HepG2 (cell line): ENCODE results near the gene DQX1. TPM values are rescaled to one million over a fixed set of nuclear protein-coding genes. Genes with fewer than 3 reads are reported as not detected.

Experiments
- CENPX ChIP-seq: sonication (generic); formaldehyde crosslinking; IDR thresholded peaks from 2 replicates; pipeline ENCODE4 v1.9.0; 2021; ENCODE audit warnings: mild to moderate bottlenecking, missing genetic modification reagents, moderate library complexity
- GPN1 ChIP-seq: sonication (generic); formaldehyde crosslinking; IDR thresholded peaks from 2 replicates; pipeline ENCODE4 v1.5.1; 2020; ENCODE audit warnings: missing genetic modification reagents, borderline replicate concordance
- IRF9 ChIP-seq: sonication (generic); formaldehyde crosslinking; IDR thresholded peaks from 2 replicates; pipeline ENCODE4 v1.8.0; 2022; ENCODE audit warnings: missing genetic modification reagents, mild to moderate bottlenecking, borderline replicate concordance
- KLF13 ChIP-seq: sonication (generic); formaldehyde crosslinking; IDR thresholded peaks from 2 replicates; pipeline ENCODE4 v1.4.0; 2020; ENCODE audit warnings: mild to moderate bottlenecking, missing genetic modification reagents
- NFIB ChIP-seq: sonication (generic); formaldehyde crosslinking; IDR thresholded peaks from 2 replicates; pipeline ENCODE4 v1.9.0; 2021; ENCODE audit warnings: missing genetic modification reagents, mild to moderate bottlenecking, borderline replicate concordance
- PAF1 ChIP-seq: IDR thresholded peaks from 2 replicates; pipeline ENCODE4 v1.6.1; 2016; ENCODE audit warnings: missing genetic modification reagents, missing compliant biosample characterization
- POGZ ChIP-seq: sonication (generic); formaldehyde crosslinking; IDR thresholded peaks from 2 replicates; pipeline ENCODE4 v1.4.0; 2020; ENCODE audit warnings: mild to moderate bottlenecking, missing genetic modification reagents
- POLR2AphosphoS2 ChIP-seq: IDR thresholded peaks from 2 replicates; pipeline ENCODE4 v1.6.1; 2011; ENCODE audit warnings: low read depth, low read length, improper control_type of control experiment
- POLR2G ChIP-seq: fragments of 200-400 bp; formaldehyde crosslinking; IDR thresholded peaks from 2 replicates; pipeline ENCODE4 v1.6.1; 2018; ENCODE audit warnings: mild to moderate bottlenecking, low read depth, low read length, moderate library complexity
- RBM22 ChIP-seq: fragments of 200-400 bp; formaldehyde crosslinking; optimal IDR thresholded peaks from 2 replicates; pipeline ENCODE3; 2017; ENCODE audit warnings: mild to moderate bottlenecking, low read length, moderate library complexity
- RXRA ChIP-seq: sonication (generic); formaldehyde crosslinking; IDR thresholded peaks from 2 replicates; pipeline ENCODE4 v1.5.1; 2020; ENCODE audit warnings: missing genetic modification reagents
- SP4 ChIP-seq: sonication (generic); formaldehyde crosslinking; IDR thresholded peaks from 2 replicates; pipeline ENCODE4 v1.8.1; 2023; ENCODE audit warnings: mild to moderate bottlenecking, missing genetic modification reagents
- THRA ChIP-seq: sonication (generic); formaldehyde crosslinking; IDR thresholded peaks from 2 replicates; pipeline ENCODE4 v1.4.0; 2020; ENCODE audit warnings: missing genetic modification reagents, borderline replicate concordance
- ZBTB25 ChIP-seq: IDR thresholded peaks from 2 replicates; pipeline ENCODE4 v1.6.1; 2018; ENCODE audit warnings: missing genetic modification reagents
- ZC3H13 ChIP-seq: sonication (generic); formaldehyde crosslinking; IDR thresholded peaks from 2 replicates; pipeline ENCODE4 v1.8.1; 2023; ENCODE audit warnings: mild to moderate bottlenecking, missing genetic modification reagents, moderate library complexity
- ZNF253 ChIP-seq: sonication (generic); formaldehyde crosslinking; IDR thresholded peaks from 2 replicates; pipeline ENCODE4 v1.8.0; 2022; ENCODE audit warnings: mild to moderate bottlenecking, missing genetic modification reagents, borderline replicate concordance
- ZNF569 ChIP-seq: sonication (generic); formaldehyde crosslinking; IDR thresholded peaks from 2 replicates; pipeline ENCODE4 v1.5.0; 2020; ENCODE audit warnings: mild to moderate bottlenecking, missing genetic modification reagents, moderate library complexity, borderline replicate concordance
- ZNF605 ChIP-seq: sonication (generic); formaldehyde crosslinking; IDR thresholded peaks from 2 replicates; pipeline ENCODE4 v1.8.0; 2022; ENCODE audit warnings: mild to moderate bottlenecking, missing genetic modification reagents
- ZSCAN20 ChIP-seq: sonication (generic); formaldehyde crosslinking; IDR thresholded peaks from 2 replicates; pipeline ENCODE4 v1.4.0; 2020; ENCODE audit warnings: missing genetic modification reagents, mild to moderate bottlenecking, borderline replicate concordance
- polyA plus RNA-seq, 8 experiments: library from polyadenylated mRNA; depleted of rRNA in 3 of 8; stranded (reverse) in 7 of 8; unstranded in 1 of 8; fragments of >200 nt; fragmentation: Illumina TruSeq in 4 of 8; extraction: Trizol in 4 of 8; gene quantifications; 2 replicates each; pipeline versions ENCODE4 v1.2.1 to v1.2.3, GENCODE V29; 2011 to 2016; ENCODE audit warnings: low read depth in 4 of 8, missing spikeins in 1 of 8, mixed read lengths in 1 of 8; ENCODE audit not compliant: insufficient read depth in 1 of 8
- total RNA-seq, 5 experiments: library from RNA; depleted of rRNA; stranded (reverse); fragments of >200 nt; fragmentation: Illumina TruSeq; extraction: Trizol; gene quantifications; 2 replicates each; pipeline ENCODE4 v1.2.3, GENCODE V29; 2016; ENCODE audit warnings: low read depth in 1 of 5
- TF ChIP-seq, protein P1 (sequence below): sonication (generic); formaldehyde crosslinking; IDR thresholded peaks from 2 replicates; pipeline ENCODE4 v1.4.0; 2020; ENCODE audit warnings: mild to moderate bottlenecking, missing genetic modification reagents
- TF ChIP-seq, protein P2 (sequence below): sonication (generic); formaldehyde crosslinking; IDR thresholded peaks from 2 replicates; pipeline ENCODE4 v1.8.0; 2022; ENCODE audit warnings: missing genetic modification reagents, low read depth, mild to moderate bottlenecking, borderline replicate concordance

Gene DQX1
- total and polyA plus RNA-seq, 2 of the 13 experiments (the other 11 are each of a cell fraction or from before 2014, with no cell fraction given), result 27.6 to 89.8 TPM

DNA sequence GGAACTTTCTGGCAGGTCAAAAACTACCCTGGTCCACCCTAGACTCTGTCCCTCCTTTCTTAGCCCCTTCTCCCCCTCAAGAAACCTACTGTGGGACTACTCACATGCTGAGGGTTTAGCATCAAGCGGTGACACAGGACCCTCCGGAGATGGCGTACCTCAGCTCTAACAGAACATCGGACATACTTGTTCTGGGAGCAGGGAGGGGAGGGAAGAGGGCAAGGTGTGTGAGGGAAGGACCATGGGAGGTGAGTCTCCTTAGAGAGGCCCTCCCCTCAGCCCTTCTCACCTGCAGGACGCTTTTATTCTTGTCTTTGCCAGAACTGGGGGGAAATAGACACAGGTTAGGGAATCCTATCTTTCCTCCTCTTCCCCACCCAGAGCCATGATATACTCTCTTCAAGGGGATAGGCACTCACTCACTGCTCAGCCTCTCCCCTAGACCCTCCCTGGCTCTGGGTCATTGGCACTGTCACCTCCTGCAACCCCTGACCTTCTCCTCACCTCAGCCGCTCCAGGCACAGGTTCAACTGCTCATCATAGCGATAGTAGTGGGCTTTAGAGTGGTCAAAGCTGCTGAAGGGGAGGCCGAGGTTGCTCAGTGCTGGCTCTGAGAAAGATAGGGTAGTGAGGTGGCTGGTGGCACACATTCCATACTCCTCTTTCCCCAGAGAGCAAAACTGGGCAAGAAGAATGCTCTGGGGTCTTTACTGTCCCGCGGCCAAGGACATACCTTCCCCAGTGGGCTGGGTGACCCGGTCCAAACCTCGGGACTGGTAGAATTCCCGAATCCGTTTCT, 20.4 kb downstream of the DQX1 start (continued):
- 0 out of 2 replicates have a peak, but pooled peaks have one; percentile 38 for TF ChIP-seq ZNF605 (CRISPR knock-in tag)
- TF ChIP-seq, protein P1, sequence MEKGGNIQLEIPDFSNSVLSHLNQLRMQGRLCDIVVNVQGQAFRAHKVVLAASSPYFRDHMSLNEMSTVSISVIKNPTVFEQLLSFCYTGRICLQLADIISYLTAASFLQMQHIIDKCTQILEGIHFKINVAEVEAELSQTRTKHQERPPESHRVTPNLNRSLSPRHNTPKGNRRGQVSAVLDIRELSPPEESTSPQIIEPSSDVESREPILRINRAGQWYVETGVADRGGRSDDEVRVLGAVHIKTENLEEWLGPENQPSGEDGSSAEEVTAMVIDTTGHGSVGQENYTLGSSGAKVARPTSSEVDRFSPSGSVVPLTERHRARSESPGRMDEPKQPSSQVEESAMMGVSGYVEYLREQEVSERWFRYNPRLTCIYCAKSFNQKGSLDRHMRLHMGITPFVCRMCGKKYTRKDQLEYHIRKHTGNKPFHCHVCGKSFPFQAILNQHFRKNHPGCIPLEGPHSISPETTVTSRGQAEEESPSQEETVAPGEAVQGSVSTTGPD (CRISPR knock-in tag), result no peak
- TF ChIP-seq THRA, result 0 out of 2 replicates have a peak, but pooled peaks have one; percentile 29
- no peak for TF ChIP-seq NFIB (CRISPR knock-in tag)
- TF ChIP-seq PAF1 (CRISPR knock-in tag), result peak; percentile 28; the same call in 1 of the 2 replicates
- TF ChIP-seq RBM22, result peak; percentile 94
- peak; percentile 45; the same call in 1 of the 2 replicates for TF ChIP-seq POLR2AphosphoS2
- TF ChIP-seq ZBTB25 (CRISPR knock-in tag), result no peak
- no peak for TF ChIP-seq GPN1 (CRISPR knock-in tag)
- peak; percentile 67; the same call in 1 of the 2 replicates for TF ChIP-seq POLR2G
- no peak for TF ChIP-seq POGZ
- TF ChIP-seq ZNF253 (CRISPR knock-in tag), result no peak
- TF ChIP-seq RXRA (CRISPR knock-in tag), result 0 out of 2 replicates have a peak, but pooled peaks have one; percentile 22
- no peak for TF ChIP-seq KLF13 (CRISPR knock-in tag)
- TF ChIP-seq, protein P2, sequence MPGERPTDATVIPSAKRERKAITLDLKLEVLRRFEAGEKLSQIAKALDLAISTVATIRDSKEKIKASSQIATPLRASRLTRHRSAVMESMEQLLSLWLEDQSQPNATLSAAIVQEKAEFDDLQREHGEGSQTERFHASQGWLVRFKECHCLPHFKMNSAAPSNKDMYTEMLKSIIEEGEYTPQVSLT (CRISPR knock-in tag), result no peak
- TF ChIP-seq SP4 (CRISPR knock-in tag), result 0 out of 2 replicates have a peak, but pooled peaks have one; percentile 17
- TF ChIP-seq IRF9 (CRISPR knock-in tag), result no peak
- TF ChIP-seq CENPX (CRISPR knock-in tag), result no peak
- TF ChIP-seq ZNF569 (CRISPR knock-in tag), result no peak
- TF ChIP-seq ZC3H13 (CRISPR knock-in tag), result peak; percentile 97
- TF ChIP-seq ZSCAN20 (CRISPR knock-in tag), result no peak
